ENCODE results near the gene BNIPL.

GRCh38 chr1:151036356-151036755 is at the start of gene BNIPL:
- TF ChIP-seq, protein P1, sequence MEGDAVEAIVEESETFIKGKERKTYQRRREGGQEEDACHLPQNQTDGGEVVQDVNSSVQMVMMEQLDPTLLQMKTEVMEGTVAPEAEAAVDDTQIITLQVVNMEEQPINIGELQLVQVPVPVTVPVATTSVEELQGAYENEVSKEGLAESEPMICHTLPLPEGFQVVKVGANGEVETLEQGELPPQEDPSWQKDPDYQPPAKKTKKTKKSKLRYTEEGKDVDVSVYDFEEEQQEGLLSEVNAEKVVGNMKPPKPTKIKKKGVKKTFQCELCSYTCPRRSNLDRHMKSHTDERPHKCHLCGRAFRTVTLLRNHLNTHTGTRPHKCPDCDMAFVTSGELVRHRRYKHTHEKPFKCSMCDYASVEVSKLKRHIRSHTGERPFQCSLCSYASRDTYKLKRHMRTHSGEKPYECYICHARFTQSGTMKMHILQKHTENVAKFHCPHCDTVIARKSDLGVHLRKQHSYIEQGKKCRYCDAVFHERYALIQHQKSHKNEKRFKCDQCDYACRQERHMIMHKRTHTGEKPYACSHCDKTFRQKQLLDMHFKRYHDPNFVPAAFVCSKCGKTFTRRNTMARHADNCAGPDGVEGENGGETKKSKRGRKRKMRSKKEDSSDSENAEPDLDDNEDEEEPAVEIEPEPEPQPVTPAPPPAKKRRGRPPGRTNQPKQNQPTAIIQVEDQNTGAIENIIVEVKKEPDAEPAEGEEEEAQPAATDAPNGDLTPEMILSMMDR (optimal IDR thresholded peaks at IDR 0.05 in 1 of 3, IDR thresholded peaks at IDR 0.05 in 1 of 3, conservative IDR thresholded peaks at IDR 0.05 in 1 of 3; ENCODE audit: extremely low read depth in 1 of 3, insufficient read depth in 2 of 3, low read length in 3 of 3) = no peak
- TF ChIP-seq EZH2 (IDR thresholded peaks at IDR 0.05; ENCODE audit: low read length) = no peak

All from keratinocyte (primary cell).